PC-3 (cell line): ENCODE measurements around the gene PSMD5. TPM values are rescaled to one million over a fixed set of nuclear protein-coding genes. Genes with fewer than 3 reads are reported as not detected.
A peak's percentile ranks its signal among the peaks of the same experiment; 100 is the strongest.

Source experiments
- ATAC-seq: fragments of 200-7000 bp; cut with Tn5 transposase; 2 replicates; pipeline ENCODE4 v1.9.1; 2020; ENCODE audit warnings: mild to moderate bottlenecking, moderate library complexity
- BruUV-seq: library from RNA; stranded (reverse); fragments of 400-500 nt; replicated peaks from 2 replicates; lab custom pipeline; 2021; lab: Mats Ljungman, UMichigan
- CTCF ChIA-PET: fragments of 300-600 bp; sonication (Branson Sonifier 250); formaldehyde crosslinking; loops from one replicate; lab custom pipeline; 2022; ENCODE audit warnings: antibody characterized with exemption; lab: Charles Lee
- POLR2A ChIA-PET: fragments of 300-600 bp; sonication (Branson Sonifier 250); formaldehyde crosslinking; loops from one replicate; lab custom pipeline; 2022; ENCODE audit warnings: antibody characterized with exemption; ENCODE audit not compliant: unreplicated experiment; lab: Charles Lee
- DNase-seq: peaks from one replicate; pipeline ENCODE4 v3.0.0-alpha.2; 2015
- H2AFZ ChIP-seq: fragments of 300-600 bp; sonication (generic); 2 replicates; pipeline ENCODE4 v1.6.0; 2016; ENCODE audit warnings: antibody characterized with exemption, low read length
- H3F3A ChIP-seq: fragments of 300-600 bp; sonication (generic); one replicate; pipeline ENCODE4 v1.6.0; 2017; ENCODE audit warnings: antibody characterized with exemption, low read length, control low read depth, mild to moderate bottlenecking; ENCODE audit not compliant: unreplicated experiment
- H3K27ac ChIP-seq: fragments of 300-600 bp; sonication (generic); 2 replicates; pipeline ENCODE4 v1.5.1; 2016; ENCODE audit warnings: mild to moderate bottlenecking, low read length
- H3K27me3 ChIP-seq: fragments of 300-600 bp; sonication (generic); 2 replicates; pipeline ENCODE4 v1.6.1; 2016; ENCODE audit warnings: low read length, mixed read lengths
- H3K36me3 ChIP-seq: fragments of 300-600 bp; sonication (generic); 2 replicates; pipeline ENCODE4 v1.6.1; 2016; ENCODE audit warnings: low read depth, mixed run types, low read length, mixed read lengths
- H3K4me1 ChIP-seq: fragments of 300-600 bp; sonication (generic); 2 replicates; pipeline ENCODE4 v1.5.1; 2016; ENCODE audit warnings: low read length; ENCODE audit not compliant: insufficient read depth
- H3K4me2 ChIP-seq: fragments of 300-600 bp; sonication (generic); 2 replicates; pipeline ENCODE4 v1.6.0; 2016; ENCODE audit warnings: low read length
- H3K4me3 ChIP-seq: fragments of 300-600 bp; sonication (generic); 2 replicates; pipeline ENCODE4 v1.5.1; 2016; ENCODE audit warnings: mild to moderate bottlenecking, low read length, mixed read lengths
- H3K79me2 ChIP-seq: fragments of 300-600 bp; sonication (generic); 2 replicates; pipeline ENCODE4 v1.6.1; 2017; ENCODE audit warnings: low read length, mixed read lengths
- H3K9ac ChIP-seq: fragments of 300-600 bp; sonication (generic); 2 replicates; pipeline ENCODE4 v1.6.0; 2016; ENCODE audit warnings: mild to moderate bottlenecking, low read length
- H3K9me2 ChIP-seq: fragments of 300-600 bp; sonication (generic); replicated peaks from 2 replicates; pipeline ENCODE4 v1.6.1; 2016; ENCODE audit warnings: mixed run types, low read length, mixed read lengths
- H3K9me3 ChIP-seq: fragments of 300-600 bp; sonication (generic); 2 replicates; pipeline ENCODE4 v1.6.1; 2016; ENCODE audit warnings: low read length, mixed read lengths
- H4K20me1 ChIP-seq: fragments of 300-600 bp; sonication (generic); 2 replicates; pipeline ENCODE4 v1.6.1; 2016; ENCODE audit warnings: low read length, mixed read lengths
- CTCF ChIP-seq: fragments of 300-600 bp; sonication (generic); conservative IDR thresholded peaks from 2 replicates; pipeline ENCODE4 v1.5.1; 2017; ENCODE audit warnings: antibody characterized with exemption, low read depth, mild to moderate bottlenecking, low read length
- EZH2 ChIP-seq: fragments of 300-600 bp; sonication (generic); IDR thresholded peaks from one replicate; pipeline ENCODE4 v1.6.1; 2017; ENCODE audit warnings: antibody characterized with exemption, mild to moderate bottlenecking, low read length; ENCODE audit not compliant: unreplicated experiment
- EZH2phosphoT487 ChIP-seq: fragments of 300-600 bp; sonication (generic); IDR thresholded peaks from 2 replicates; pipeline ENCODE4 v1.6.1; 2018; ENCODE audit warnings: mild to moderate bottlenecking, antibody characterized with exemption, low read length, borderline replicate concordance
- intact Hi-C: fragments of 100-400 bp; cut with micrococcal nuclease; formaldehyde crosslinking; loops from 2 replicates; pipeline ENCODE4 v1.9.0; 2023
- total RNA-seq: library from RNA; depleted of rRNA; stranded (reverse); fragments of >200 nt; gene quantifications from 2 replicates; pipeline ENCODE4 v1.2.3, GENCODE V29; 2014

The PSMD5 gene
- total RNA-seq, 1 experiment from 2014 or later, result 23.4 TPM

DNA sequence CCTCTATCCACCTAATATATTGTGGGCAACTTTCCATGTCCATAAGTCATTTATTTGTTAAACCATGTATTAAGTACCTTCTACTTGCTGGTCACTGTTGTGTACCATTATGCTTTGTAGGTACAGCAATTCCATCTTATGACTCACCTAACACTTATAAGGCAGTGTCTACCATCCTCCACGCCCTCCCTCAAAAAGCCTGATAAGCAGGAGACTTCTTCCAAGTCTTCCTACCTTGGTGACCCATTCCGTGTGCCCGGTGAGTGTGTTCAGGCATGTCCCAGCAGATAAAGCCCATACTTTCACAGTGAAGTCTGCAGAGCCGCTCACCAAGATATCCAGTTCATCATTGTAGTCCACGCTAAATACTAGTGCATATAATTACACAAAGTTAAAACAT, 66.9 kb downstream of the PSMD5 start:
- ATAC-seq (no peak), DNase-seq (no peak)
- H3K4me2 ChIP-seq, result no peak overlapping the region
- peaks cover 30% of the 10 kb centered on the region; the same call in 1 of the 2 replicates for H3K36me3 ChIP-seq
- no peak overlapping the region for H3K27ac ChIP-seq
- TF ChIP-seq EZH2 (no peak), CTCF (no peak), EZH2phosphoT487 (no peak)
- no peaks in the 10 kb centered on the region for H3K9me2 ChIP-seq
- H3K27me3 ChIP-seq, result no peaks in the 10 kb centered on the region
- no peak overlapping the region for H2AFZ ChIP-seq
- H3K4me3 ChIP-seq, result no peak overlapping the region
- H3K9me3 ChIP-seq, result no peaks in the 10 kb centered on the region
- intact Hi-C loops, result no loop called here
- H3K9ac ChIP-seq, result no peak overlapping the region
- 0 out of 2 replicates have a peak, but pooled peaks cover 3% of the 10 kb centered on the region for H4K20me1 ChIP-seq
- POLR2A ChIA-PET, result no interaction called here
- BruUV-seq, result no TSS peak
- no peaks in the 10 kb centered on the region for H3F3A ChIP-seq
- H3K4me1 ChIP-seq, result no peaks in the 10 kb centered on the region
- H3K79me2 ChIP-seq, result peaks cover 6% of the 10 kb centered on the region
- CTCF ChIA-PET, result no interaction called here

DNA sequence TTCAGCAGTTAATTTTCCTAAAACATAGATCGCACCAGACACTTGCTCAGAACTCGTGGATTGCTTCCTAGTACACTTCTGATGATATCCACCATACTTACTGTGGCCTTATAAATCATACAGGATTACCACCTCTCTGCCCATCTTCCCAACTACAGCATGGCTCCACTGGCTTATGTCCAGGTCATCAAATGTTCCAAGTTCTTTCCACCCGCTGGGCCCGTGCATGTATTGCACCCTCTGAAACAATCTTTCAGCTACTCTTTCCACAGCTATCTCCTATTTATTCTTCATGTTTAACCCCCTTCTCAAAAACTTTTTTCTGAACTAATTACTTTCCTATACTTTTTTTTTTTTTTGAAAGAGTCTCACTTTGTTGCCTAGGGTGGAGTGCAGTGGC, 68.0 kb downstream of the PSMD5 start:
- no peak overlapping the region for H3K4me2 ChIP-seq
- H3K36me3 ChIP-seq, result peaks cover 27% of the 10 kb centered on the region; the same call in 1 of the 2 replicates
- H3F3A ChIP-seq, result no peaks in the 10 kb centered on the region
- 0 out of 2 replicates have a peak, but pooled peaks cover 3% of the 10 kb centered on the region for H4K20me1 ChIP-seq
- intact Hi-C loops, result no loop called here
- POLR2A ChIA-PET, result interaction anchor here (0.7 kb wide), 1 partner anchor 261 kb away, joined by 4 read pairs; no protein-coding TSS in a partner anchor
- DNase-seq (peak; percentile 4), ATAC-seq (no peak)
- no peaks in the 10 kb centered on the region for H3K9me3 ChIP-seq
- TF ChIP-seq EZH2phosphoT487 (no peak), EZH2 (no peak), CTCF (no peak)
- no peak overlapping the region for H3K9ac ChIP-seq
- H3K79me2 ChIP-seq, result no peaks in the 10 kb centered on the region
- H3K4me3 ChIP-seq, result no peak overlapping the region
- no peak overlapping the region for H2AFZ ChIP-seq
- no TSS peak for BruUV-seq
- H3K9me2 ChIP-seq, result no peaks in the 10 kb centered on the region
- no peak overlapping the region for H3K27ac ChIP-seq
- H3K27me3 ChIP-seq, result no peaks in the 10 kb centered on the region
- H3K4me1 ChIP-seq, result no peaks in the 10 kb centered on the region
- CTCF ChIA-PET, result no interaction called here

- BruUV-seq, result no TSS peak
- Histone ChIP-seq H2AFZ (no peak overlapping the region), H3F3A (peaks cover under 1% of the 10 kb centered on the region), H3K9me3 (no peaks in the 10 kb centered on the region), H3K79me2 (no peaks in the 10 kb centered on the region), H3K4me2 (no peak overlapping the region), H3K27ac (no peak overlapping the region), H4K20me1 (no peaks in the 10 kb centered on the region), H3K9me2 (no peaks in the 10 kb centered on the region), H3K4me3 (no peak overlapping the region), H3K27me3 (no peaks in the 10 kb centered on the region), H3K9ac (no peak overlapping the region), H3K4me1 (peaks cover 5% of the 10 kb centered on the region), H3K36me3 (peaks cover 27% of the 10 kb centered on the region)
- intact Hi-C loops, result no loop called here
- ATAC-seq, result no peak
- POLR2A ChIA-PET, result no interaction called here
- CTCF ChIA-PET, result no interaction called here
- DNase-seq, result no peak
- TF ChIP-seq CTCF (no peak), EZH2 (no peak), EZH2phosphoT487 (no peak)
Observed at GRCh38 chr9:120773256-120773655, 69.5 kb downstream of the PSMD5 start.
